Body of pancreas (tissue), 4 donors: ENCODE results near the gene METTL23. TPM values are rescaled to one million over a fixed set of nuclear protein-coding genes. Genes with fewer than 3 reads are reported as not detected.

Source experiments
- ATAC-seq: fragments of 150-250 bp; one replicate; pipeline ENCODE4 v1.9.1; 2016
- DNase-seq, 4 donors: peaks; one replicate each; pipeline ENCODE4 v3.0.0-alpha.2; 2019
- H3K27ac ChIP-seq, 4 donors: fragments of 200-600 bp; sonication (generic); 1 replicate in 3 of 4; 2 replicates in 1 of 4; pipeline versions ENCODE4 v1.5.1 to v1.6.1; 2016 to 2019; ENCODE audit warnings: mild to moderate bottlenecking in 1 of 4, mixed read lengths in 1 of 4, moderate library complexity in 1 of 4
- H3K27me3 ChIP-seq, 2 donors: fragments of 200-600 bp; sonication (generic); one replicate each; pipeline ENCODE4 v1.6.0; 2016; ENCODE audit warnings: mild to moderate bottlenecking in 1 of 2
- H3K36me3 ChIP-seq, 2 donors: fragments of 200-600 bp; sonication (generic); replicated peaks in 1 of 2; 2 replicates each; pipeline ENCODE4 v1.5.1; 2016; ENCODE audit warnings: low read depth in 2 of 2; ENCODE audit not compliant: insufficient read depth in 1 of 2
- H3K4me1 ChIP-seq: fragments of 200-600 bp; sonication (generic); one replicate; pipeline ENCODE4 v1.6.0; 2016
- H3K4me3 ChIP-seq, 2 donors: fragments of 200-600 bp; sonication (generic); 1 replicate in 1 of 2; 2 replicates in 1 of 2; pipeline ENCODE4 v1.5.1; 2016 to 2019
- H3K9me3 ChIP-seq, 3 donors: fragments of 200-600 bp; sonication (generic); 1 replicate in 2 of 3; 2 replicates in 1 of 3; pipeline ENCODE4 v1.5.1; 2016
- CTCF ChIP-seq, 7 experiments: fragments of 450-650 bp in 4 of 7; fragments of 200-600 bp in 3 of 7; sonication (generic) in 3 of 7; IDR thresholded peaks; one replicate each; pipeline ENCODE4 v1.5.1; 2016 to 2019; ENCODE audit warnings: antibody characterized with exemption in 7 of 7
- POLR2A ChIP-seq, 3 donors: fragments of 450-650 bp; IDR thresholded peaks; one replicate each; pipeline ENCODE4 v1.6.1; 2016; ENCODE audit warnings: antibody characterized with exemption in 3 of 3, mild to moderate bottlenecking in 2 of 3
- WGBS, 2 donors: methylation state at CpG; one replicate each; pipeline ENCODE4 v1.1.5; 2017; 5-methylcytosine and 5-hydroxymethylcytosine counted together
- intact Hi-C: fragments of 100-400 bp; cut with DNase I; formaldehyde crosslinking; loops from one replicate; pipeline ENCODE4 v1.15.1; 2023
- total RNA-seq, 2 donors: library from RNA; depleted of rRNA; stranded (reverse); fragments of >200 nt; gene quantifications; one replicate each; pipeline ENCODE4 v1.1.0, GENCODE V29; 2016

METTL23 gene
- total RNA-seq, 2 donors from 2014 or later = 25.9 to 44.2 TPM

- peaks cover 0 to 2% of the 10 kb centered on the region in 2 donors for H3K36me3 ChIP-seq
- H3K4me3 ChIP-seq = no peak overlapping the region
- H3K27ac ChIP-seq = no peak overlapping the region
- TF ChIP-seq CTCF (IDR thresholded peaks at IDR 0.05) (no peak), POLR2A (IDR thresholded peaks at IDR 0.05) (no peak)
- intact Hi-C loops = no loop called here
- no peak for ATAC-seq
- H3K4me1 ChIP-seq = no peaks in the 10 kb centered on the region
- no peaks in the 10 kb centered on the region for H3K27me3 ChIP-seq
- 86 to 96% methylated on average over 2 of the region's 2 CpGs for WGBS, 2 donors
- H3K9me3 ChIP-seq = no peaks in the 10 kb centered on the region
- DNase-seq = no peak
These were observed 28.6 kb downstream of the METTL23 start for GRCh38 chr17:76755285-76755684.

GRCh38 chr17:76757256-76757655, 30.6 kb downstream of the METTL23 start:
- intact Hi-C loops = no loop called here
- Histone ChIP-seq H3K27me3 (no peaks in the 10 kb centered on the region), H3K9me3 (no peaks in the 10 kb centered on the region), H3K4me3 (no peak overlapping the region), H3K27ac (no peak overlapping the region), H3K36me3 (peaks cover 0 to 2% of the 10 kb centered on the region in 2 donors), H3K4me1 (no peaks in the 10 kb centered on the region)
- ATAC-seq (no peak), DNase-seq (no peak)
- TF ChIP-seq POLR2A (IDR thresholded peaks at IDR 0.05) = no peak
- 92 to 99% methylated on average over 5 of the region's 5 CpGs for WGBS, 2 donors

- no peak overlapping the region for H3K27ac ChIP-seq
- no peak for DNase-seq
- H3K27me3 ChIP-seq = no peaks in the 10 kb centered on the region
- no peak for ATAC-seq
- intact Hi-C loops = no loop called here
- H3K9me3 ChIP-seq = no peaks in the 10 kb centered on the region
- peaks cover 0 to 2% of the 10 kb centered on the region in 2 donors for H3K36me3 ChIP-seq
- no peaks in the 10 kb centered on the region for H3K4me1 ChIP-seq
- TF ChIP-seq POLR2A (IDR thresholded peaks at IDR 0.05) = no peak
- TF ChIP-seq CTCF (IDR thresholded peaks at IDR 0.05) = no peak
- H3K4me3 ChIP-seq = no peak overlapping the region
- WGBS, 2 donors = 93 to 100% methylated on average over 3 of the region's 3 CpGs
These were observed 31.9 kb downstream of the METTL23 start for GRCh38 chr17:76758570-76758969.

- Histone ChIP-seq H3K36me3 (peaks cover 0 to 15% of the 10 kb centered on the region in 2 donors), H3K9me3 (no peaks in the 10 kb centered on the region), H3K4me1 (no peaks in the 10 kb centered on the region), H3K27me3 (no peaks in the 10 kb centered on the region), H3K4me3 (no peak overlapping the region), H3K27ac (no peak overlapping the region)
- 74 to 80% methylated on average over 6 of the region's 6 CpGs for WGBS, 2 donors
- DNase-seq = no peak
- peak; percentile 30 for ATAC-seq
- intact Hi-C loops = no loop called here
- TF ChIP-seq POLR2A (IDR thresholded peaks at IDR 0.05) (no peak), CTCF (IDR thresholded peaks at IDR 0.05) (no peak)
These were observed 46.3 kb downstream of the METTL23 start for GRCh38 chr17:76772842-76773525.

- WGBS, 2 donors = 85 to 86% methylated on average over 10 of the region's 10 CpGs
- H3K9me3 ChIP-seq = no peaks in the 10 kb centered on the region
These were observed 48.5 kb downstream of the METTL23 start for GRCh38 chr17:76775021-76775600.

More at GRCh38 chr17:76775021-76775600, 48.5 kb downstream of the METTL23 start:
- TF ChIP-seq POLR2A (IDR thresholded peaks at IDR 0.05) = no peak
- TF ChIP-seq CTCF (IDR thresholded peaks at IDR 0.05) = no peak
- H3K4me3 ChIP-seq = no peak overlapping the region
- H3K4me1 ChIP-seq = no peaks in the 10 kb centered on the region
- intact Hi-C loops = no loop called here
- no peak overlapping the region for H3K27ac ChIP-seq
- DNase-seq (no peak), ATAC-seq (no peak)
- H3K36me3 ChIP-seq = peaks cover 0 to 16% of the 10 kb centered on the region in 2 donors
- no peaks in the 10 kb centered on the region for H3K27me3 ChIP-seq
